ENCODE data around the gene INPPL1. TPM values are rescaled to one million over a fixed set of nuclear protein-coding genes. Genes with fewer than 3 reads are reported as not detected.

Gene INPPL1
- total RNA-seq, 1 experiment from 2014 or later, result 214 TPM

GRCh38 chr11:72209101-72209500 lies 15.5 kb upstream of the INPPL1 start:
- peaks cover 0 to 7% of the 10 kb centered on the region in 2 experiments; a peak in 3 of 4 replicates for H3K4me1 Mint-ChIP-seq
- no CpG with 5 or more reads among the region's 4 CpGs for WGBS (ENCODE audit: extremely low coverage, insufficient read length, low lambda C conversion rate)
- no peaks in the 10 kb centered on the region for H3K23me2 ChIP-seq (ENCODE audit: insufficient read length, low read depth, low read length, poor library complexity, severe bottlenecking)

More at GRCh38 chr11:72209101-72209500, 15.5 kb upstream of the INPPL1 start:
- Histone ChIP-seq H2AFZ (ENCODE audit: low read length) (no peak overlapping the region), H3K9me3 (ENCODE audit: control insufficient read depth, low read depth, low read length) (no peaks in the 10 kb centered on the region), H2BK12ac (ENCODE audit: insufficient read length, low read depth, low read length) (no peak overlapping the region), H3K56ac (ENCODE audit: insufficient read length, low read depth, low read length) (no peak overlapping the region), H3T11ph (ENCODE audit: low read length) (no peak overlapping the region), H3K27ac (ENCODE audit: insufficient read length, low read depth, low read length) (no peak overlapping the region), H3K9ac (ENCODE audit: extremely low read depth, insufficient read length, low read length) (no peak overlapping the region), H2BK20ac (ENCODE audit: low read depth, low read length, poor library complexity, severe bottlenecking) (no peak overlapping the region), H2BK120ac (ENCODE audit: low read depth, low read length, poor library complexity, severe bottlenecking) (no peak overlapping the region), H3K79me2 (ENCODE audit: insufficient read depth, low read length) (no peaks in the 10 kb centered on the region), H3K4me2 (ENCODE audit: insufficient read depth, insufficient read length, low read length) (no peak overlapping the region), H3K4ac (ENCODE audit: low read depth, low read length) (no peak overlapping the region), H4K5ac (ENCODE audit: insufficient read length, low read depth, low read length) (no peak overlapping the region), H3K23ac (ENCODE audit: insufficient read length, low read depth, low read length) (no peak overlapping the region), H3K18ac (ENCODE audit: insufficient read length, low read depth, low read length) (no peak overlapping the region), H4K91ac (ENCODE audit: insufficient read length, low read depth, low read length) (no peak overlapping the region), H4K20me1 (ENCODE audit: control insufficient read depth, insufficient read depth, insufficient read length) (no peaks in the 10 kb centered on the region), H3K27me3 (ENCODE audit: insufficient read depth, low read length) (no peaks in the 10 kb centered on the region), H4K8ac (replicated peaks; ENCODE audit: insufficient read length, low read depth, low read length) (no peak overlapping the region), H2BK5ac (ENCODE audit: insufficient read length, low read length) (no peak overlapping the region), H3K4me1 (ENCODE audit: insufficient read depth, low read length) (no peaks in the 10 kb centered on the region), H2BK15ac (ENCODE audit: low read depth, low read length) (no peak overlapping the region), H2AK5ac (ENCODE audit: insufficient read length, low read length) (no peak overlapping the region), H3K79me1 (ENCODE audit: insufficient read depth, low read depth, low read length, poor library complexity, severe bottlenecking) (no peaks in the 10 kb centered on the region), H3K14ac (ENCODE audit: insufficient read depth, low read length) (no peak overlapping the region)
- Mint-ChIP-seq H3K9me3 (no peaks in the 10 kb centered on the region), H3K27ac (no peak overlapping the region), H3K36me3 (ENCODE audit: insufficient read depth in 1 of 3, low read depth in 3 of 3) (no peaks in the 10 kb centered on the region), H3K27me3 (ENCODE audit: low read depth) (peaks cover 7% of the 10 kb centered on the region), H3K4me3 (no peak overlapping the region)
- DNase-seq, result no peak
- TF ChIP-seq CTCF (conservative IDR thresholded peaks at IDR 0.05), result no peak
